ENCODE data around the gene VWA3B. TPM values are rescaled to one million over a fixed set of nuclear protein-coding genes. Genes with fewer than 3 reads are reported as not detected.
"Not testable (repeated sequence)": the region's sequence is repeated elsewhere in the genome, so short reads cannot be mapped to it uniquely, and the experiment has no call there.

Gene VWA3B
- total RNA-seq, 2 experiments from 2014 or later, result not detected

- Mint-ChIP-seq H3K27me3 (ENCODE audit: low read depth) (peaks cover 30% of the 10 kb centered on the region), H3K9me3 (ENCODE audit: insufficient read depth) (peaks cover 13% of the 10 kb centered on the region), H3K4me1 (ENCODE audit: low read depth) (no peaks in the 10 kb centered on the region), H3K27ac (no peak overlapping the region), H3K36me3 (ENCODE audit: low read depth) (no peaks in the 10 kb centered on the region), H3K4me3 (no peak overlapping the region)
- no peak for ATAC-seq
- ChIA-PET POLR2A (no interaction called here), CTCF (no interaction called here)
- no peak for DNase-seq
Measured at GRCh38 chr2:98245491-98245890, 158.5 kb downstream of the VWA3B start.

- DNase-seq (no peak), ATAC-seq (no peak)
- Mint-ChIP-seq H3K27me3 (ENCODE audit: low read depth) (peaks cover 20% of the 10 kb centered on the region), H3K4me3 (no peak overlapping the region), H3K4me1 (ENCODE audit: low read depth) (no peaks in the 10 kb centered on the region), H3K27ac (no peak overlapping the region), H3K36me3 (ENCODE audit: low read depth) (no peaks in the 10 kb centered on the region), H3K9me3 (ENCODE audit: insufficient read depth) (peaks cover 13% of the 10 kb centered on the region)
- CTCF ChIA-PET, result no interaction called here
- POLR2A ChIA-PET, result no interaction called here
Measured at GRCh38 chr2:98247383-98247782, 160.4 kb downstream of the VWA3B start.

GRCh38 chr2:98252038-98252773, 165.2 kb downstream of the VWA3B start:
- ChIA-PET POLR2A (no interaction called here), CTCF (no interaction called here)
- ATAC-seq (no peak), DNase-seq (no peak)
- no peaks in the 10 kb centered on the region for H3K36me3 Mint-ChIP-seq (ENCODE audit: low read depth)
- H3K4me1 Mint-ChIP-seq (ENCODE audit: low read depth), result no peaks in the 10 kb centered on the region
- H3K27ac Mint-ChIP-seq, result no peak overlapping the region
- peaks cover 12% of the 10 kb centered on the region for H3K9me3 Mint-ChIP-seq (ENCODE audit: insufficient read depth)
- H3K27me3 Mint-ChIP-seq (ENCODE audit: low read depth), result peaks cover 12% of the 10 kb centered on the region
- H3K4me3 Mint-ChIP-seq, result no peak overlapping the region

GRCh38 chr2:98253461-98254070, 166.6 kb downstream of the VWA3B start:
- no peaks in the 10 kb centered on the region for H3K4me1 Mint-ChIP-seq (ENCODE audit: low read depth)
- no peak overlapping the region for H3K4me3 Mint-ChIP-seq
- H3K27me3 Mint-ChIP-seq (ENCODE audit: low read depth), result peaks cover 18% of the 10 kb centered on the region
- ChIA-PET CTCF (interaction anchor here (1.3 kb wide), 1 partner anchor 15 kb away, joined by 4 read pairs; no protein-coding TSS in a partner anchor), POLR2A (no interaction called here)
- H3K36me3 Mint-ChIP-seq (ENCODE audit: low read depth), result no peaks in the 10 kb centered on the region
- no peak for DNase-seq
- no peak for ATAC-seq
- H3K9me3 Mint-ChIP-seq (ENCODE audit: insufficient read depth), result no peaks in the 10 kb centered on the region
- H3K27ac Mint-ChIP-seq, result no peak overlapping the region

GRCh38 chr2:98254504-98255059, 167.6 kb downstream of the VWA3B start:
- POLR2A ChIA-PET, result no interaction called here
- CTCF ChIA-PET, result interaction anchor here (1.3 kb wide), 1 partner anchor 14 kb away, joined by 4 read pairs; no protein-coding TSS in a partner anchor
- no peak overlapping the region for H3K4me3 Mint-ChIP-seq
- H3K27ac Mint-ChIP-seq, result no peak overlapping the region
- no peaks in the 10 kb centered on the region for H3K36me3 Mint-ChIP-seq (ENCODE audit: low read depth)
- H3K4me1 Mint-ChIP-seq (ENCODE audit: low read depth), result no peaks in the 10 kb centered on the region
- no peak for DNase-seq
- ATAC-seq, result no peak
- H3K9me3 Mint-ChIP-seq (ENCODE audit: insufficient read depth), result no peaks in the 10 kb centered on the region
- peaks cover 23% of the 10 kb centered on the region for H3K27me3 Mint-ChIP-seq (ENCODE audit: low read depth)

GRCh38 chr2:98258906-98259305, 171.9 kb downstream of the VWA3B start:
- H3K27me3 Mint-ChIP-seq (ENCODE audit: low read depth), result peaks cover 32% of the 10 kb centered on the region
- DNase-seq, result no peak
- no peak for ATAC-seq
- peaks cover 16% of the 10 kb centered on the region for H3K9me3 Mint-ChIP-seq (ENCODE audit: insufficient read depth)
- H3K4me3 Mint-ChIP-seq, result no peak overlapping the region
- CTCF ChIA-PET, result no interaction called here
- H3K36me3 Mint-ChIP-seq (ENCODE audit: low read depth), result peaks cover under 1% of the 10 kb centered on the region
- no peaks in the 10 kb centered on the region for H3K4me1 Mint-ChIP-seq (ENCODE audit: low read depth)
- POLR2A ChIA-PET, result no interaction called here
- no peak overlapping the region for H3K27ac Mint-ChIP-seq

- Mint-ChIP-seq H3K9me3 (ENCODE audit: insufficient read depth) (peaks cover 23% of the 10 kb centered on the region), H3K27me3 (ENCODE audit: low read depth) (peaks cover 22% of the 10 kb centered on the region), H3K4me1 (ENCODE audit: low read depth) (no peaks in the 10 kb centered on the region), H3K4me3 (no peak overlapping the region), H3K27ac (no peak overlapping the region), H3K36me3 (ENCODE audit: low read depth) (peaks cover 4% of the 10 kb centered on the region)
- CTCF ChIA-PET, result no interaction called here
- DNase-seq (no peak), ATAC-seq (no peak)
- POLR2A ChIA-PET, result no interaction called here
Measured at GRCh38 chr2:98263362-98263761, 176.4 kb downstream of the VWA3B start.

- CTCF ChIA-PET, result interaction anchor here (0.8 to 2.6 kb wide), 4 partner anchors 11 to 462 kb away, joined by 3 to 20 read pairs (median 4); no protein-coding TSS in a partner anchor
- H3K36me3 Mint-ChIP-seq (ENCODE audit: low read depth); DNase-seq; H3K27ac Mint-ChIP-seq; H3K27me3 Mint-ChIP-seq (ENCODE audit: low read depth); H3K4me1 Mint-ChIP-seq (ENCODE audit: low read depth); POLR2A ChIA-PET; ATAC-seq; H3K4me3 Mint-ChIP-seq: not testable (repeated sequence)
- peaks cover 22% of the 10 kb centered on the region for H3K9me3 Mint-ChIP-seq (ENCODE audit: insufficient read depth)
Measured at GRCh38 chr2:98268225-98268624, 181.3 kb downstream of the VWA3B start.

GRCh38 chr2:98269274-98269673, 182.3 kb downstream of the VWA3B start:
- ATAC-seq (no peak), DNase-seq (peak; percentile 30)
- Mint-ChIP-seq H3K36me3 (ENCODE audit: low read depth) (no peaks in the 10 kb centered on the region), H3K27me3 (ENCODE audit: low read depth) (peaks cover 5% of the 10 kb centered on the region), H3K27ac (no peak overlapping the region), H3K4me3 (no peak overlapping the region), H3K9me3 (ENCODE audit: insufficient read depth) (peaks cover 11% of the 10 kb centered on the region), H3K4me1 (ENCODE audit: low read depth) (no peaks in the 10 kb centered on the region)
- POLR2A ChIA-PET, result interaction anchor here (0.7 kb wide), 1 partner anchor 1731 kb away, joined by 3 read pairs; no protein-coding TSS in a partner anchor
- CTCF ChIA-PET, result interaction anchor here (0.6 to 2.6 kb wide), 8 partner anchors 101 to 555 kb away, joined by 3 to 20 read pairs (median 3); no protein-coding TSS in a partner anchor

- Mint-ChIP-seq H3K27me3 (ENCODE audit: low read depth) (peaks cover 5% of the 10 kb centered on the region), H3K9me3 (ENCODE audit: insufficient read depth) (peaks cover 9% of the 10 kb centered on the region), H3K27ac (no peak overlapping the region), H3K4me3 (no peak overlapping the region), H3K4me1 (ENCODE audit: low read depth) (no peaks in the 10 kb centered on the region), H3K36me3 (ENCODE audit: low read depth) (no peaks in the 10 kb centered on the region)
- ChIA-PET POLR2A (interaction anchor here (0.7 kb wide), 1 partner anchor 1730 kb away, joined by 3 read pairs; no protein-coding TSS in a partner anchor), CTCF (interaction anchor here (0.6 to 2.6 kb wide), 8 partner anchors 101 to 555 kb away, joined by 3 to 20 read pairs (median 3); no protein-coding TSS in a partner anchor)
- ATAC-seq (no peak), DNase-seq (no peak)
Measured at GRCh38 chr2:98269830-98270229, 182.9 kb downstream of the VWA3B start.

GRCh38 chr2:98277162-98277859, 190.3 kb downstream of the VWA3B start:
- H3K36me3 Mint-ChIP-seq (ENCODE audit: low read depth), result no peaks in the 10 kb centered on the region
- ATAC-seq, result no peak
- no peak overlapping the region for H3K27ac Mint-ChIP-seq
- no peak for DNase-seq
- no peak overlapping the region for H3K4me3 Mint-ChIP-seq
- H3K4me1 Mint-ChIP-seq (ENCODE audit: low read depth), result no peaks in the 10 kb centered on the region
- peaks cover 25% of the 10 kb centered on the region for H3K27me3 Mint-ChIP-seq (ENCODE audit: low read depth)
- CTCF ChIA-PET, result no interaction called here
- H3K9me3 Mint-ChIP-seq (ENCODE audit: insufficient read depth), result no peaks in the 10 kb centered on the region
- POLR2A ChIA-PET, result no interaction called here

- Mint-ChIP-seq H3K27me3 (ENCODE audit: low read depth) (peaks cover 27% of the 10 kb centered on the region), H3K4me1 (ENCODE audit: low read depth) (no peaks in the 10 kb centered on the region), H3K27ac (no peak overlapping the region), H3K9me3 (ENCODE audit: insufficient read depth) (no peaks in the 10 kb centered on the region), H3K36me3 (ENCODE audit: low read depth) (no peaks in the 10 kb centered on the region), H3K4me3 (no peak overlapping the region)
- ATAC-seq, result no peak
- ChIA-PET POLR2A (no interaction called here), CTCF (no interaction called here)
- no peak for DNase-seq
Measured at GRCh38 chr2:98278074-98278473, 191.1 kb downstream of the VWA3B start.
